NT2/D1 (cell line): ENCODE data around the gene SH3PXD2A.
"Not testable (repeated sequence)": the region's sequence is repeated elsewhere in the genome, so short reads cannot be mapped to it uniquely, and the experiment has no call there.

Source experiments
- DNase-seq: peaks from one replicate; pipeline ENCODE4 v3.0.0-alpha.2; 2011; ENCODE audit warnings: low read depth, low spot score
- H3K27me3 ChIP-seq: 2 replicates; pipeline ENCODE4 v1.6.0; 2011; ENCODE audit warnings: mild to moderate bottlenecking; ENCODE audit not compliant: insufficient read length, insufficient read depth
- H3K36me3 ChIP-seq: 2 replicates; pipeline ENCODE4 v1.6.1; 2011; ENCODE audit warnings: mild to moderate bottlenecking, low read length, mixed read lengths; ENCODE audit not compliant: insufficient read depth, insufficient read length
- H3K4me1 ChIP-seq: 2 replicates; pipeline ENCODE4 v1.5.1; 2011; ENCODE audit not compliant: insufficient read depth, insufficient read length
- H3K4me3 ChIP-seq: 2 replicates; pipeline ENCODE4 v1.5.1; 2011; ENCODE audit warnings: low read depth; ENCODE audit not compliant: insufficient read length
- H3K9ac ChIP-seq: 2 replicates; pipeline ENCODE4 v1.6.0; 2011; ENCODE audit warnings: low read depth; ENCODE audit not compliant: insufficient read length
- H3K9me3 ChIP-seq: 2 replicates; pipeline ENCODE4 v1.5.1; 2011; ENCODE audit warnings: mild to moderate bottlenecking, low read length; ENCODE audit not compliant: insufficient read depth
- SUZ12 ChIP-seq: IDR thresholded peaks from 2 replicates; pipeline ENCODE4 v1.6.1; 2011; ENCODE audit not compliant: insufficient read length, insufficient read depth; ENCODE audit errors: extremely low read depth
- YY1 ChIP-seq: IDR thresholded peaks from 2 replicates; pipeline ENCODE4 v1.6.1; 2011; ENCODE audit not compliant: insufficient read length, insufficient read depth
- ZNF274 ChIP-seq: IDR thresholded peaks from 2 replicates; pipeline ENCODE4 v1.6.1; 2011; ENCODE audit warnings: mild to moderate bottlenecking, low read depth, low read length

Gene SH3PXD2A

GRCh38 chr10:103668351-103669242 is 186.8 kb downstream of the SH3PXD2A start:
- DNase-seq, result no peak
- H3K4me3 ChIP-seq, result no peak overlapping the region
- TF ChIP-seq SUZ12, result no peak
- TF ChIP-seq ZNF274, result no peak
- TF ChIP-seq YY1, result no peak

GRCh38 chr10:103667356-103667755 is 188.0 kb downstream of the SH3PXD2A start:
- Histone ChIP-seq H3K27me3 (no peaks in the 10 kb centered on the region), H3K4me1 (peaks cover 22% of the 10 kb centered on the region), H3K9me3 (no peaks in the 10 kb centered on the region), H3K9ac (peak overlapping the region; percentile 38), H3K36me3 (peaks cover 3% of the 10 kb centered on the region), H3K4me3 (no peak overlapping the region)
- no peak for DNase-seq
- TF ChIP-seq YY1, result no peak
- TF ChIP-seq ZNF274, result no peak
- no peak for TF ChIP-seq SUZ12

More at GRCh38 chr10:103668351-103669242, 186.8 kb downstream of the SH3PXD2A start:
- Histone ChIP-seq H3K36me3 (peaks cover 3% of the 10 kb centered on the region), H3K4me1 (peaks cover 22% of the 10 kb centered on the region), H3K9ac (peak overlapping the region; percentile 27), H3K27me3 (no peaks in the 10 kb centered on the region), H3K9me3 (no peaks in the 10 kb centered on the region)

GRCh38 chr10:103666762-103667150 is 188.6 kb downstream of the SH3PXD2A start:
- Histone ChIP-seq H3K27me3 (no peaks in the 10 kb centered on the region), H3K9ac (no peak overlapping the region), H3K9me3 (no peaks in the 10 kb centered on the region), H3K4me1 (peaks cover 24% of the 10 kb centered on the region), H3K4me3 (no peak overlapping the region), H3K36me3 (peaks cover 3% of the 10 kb centered on the region)
- TF ChIP-seq YY1, result no peak
- TF ChIP-seq ZNF274, result no peak
- no peak for TF ChIP-seq SUZ12
- no peak for DNase-seq

- H3K4me1 ChIP-seq, result peaks cover 24% of the 10 kb centered on the region
- H3K27me3 ChIP-seq, result no peaks in the 10 kb centered on the region
- H3K36me3 ChIP-seq, result peaks cover 3% of the 10 kb centered on the region
- TF ChIP-seq ZNF274 (no peak), SUZ12 (no peak), YY1 (no peak)
- no peaks in the 10 kb centered on the region for H3K9me3 ChIP-seq
- no peak for DNase-seq
- no peak overlapping the region for H3K4me3 ChIP-seq
- no peak overlapping the region for H3K9ac ChIP-seq
These were observed 189.2 kb downstream of the SH3PXD2A start for GRCh38 chr10:103666087-103666761.

GRCh38 chr10:103665162-103665889 is 190.1 kb downstream of the SH3PXD2A start:
- no peaks in the 10 kb centered on the region for H3K9me3 ChIP-seq
- H3K4me3 ChIP-seq, result no peak overlapping the region
- no peaks in the 10 kb centered on the region for H3K27me3 ChIP-seq
- peaks cover 4% of the 10 kb centered on the region for H3K36me3 ChIP-seq
- no peak overlapping the region for H3K9ac ChIP-seq
- TF ChIP-seq SUZ12, result no peak
- no peak for TF ChIP-seq YY1
- TF ChIP-seq ZNF274, result no peak
- H3K4me1 ChIP-seq, result peaks cover 25% of the 10 kb centered on the region
- DNase-seq, result no peak

GRCh38 chr10:103663802-103664201 is 191.6 kb downstream of the SH3PXD2A start:
- H3K4me1 ChIP-seq, result peaks cover 24% of the 10 kb centered on the region
- no peak overlapping the region for H3K9ac ChIP-seq
- no peak for DNase-seq
- no peaks in the 10 kb centered on the region for H3K27me3 ChIP-seq
- H3K4me3 ChIP-seq, result no peak overlapping the region
- peaks cover 17% of the 10 kb centered on the region for H3K36me3 ChIP-seq
- TF ChIP-seq YY1, result no peak
- TF ChIP-seq SUZ12, result no peak
- no peak for TF ChIP-seq ZNF274
- no peaks in the 10 kb centered on the region for H3K9me3 ChIP-seq

GRCh38 chr10:103663236-103663635 is 192.1 kb downstream of the SH3PXD2A start:
- H3K4me1 ChIP-seq, result peaks cover 20% of the 10 kb centered on the region
- DNase-seq, result no peak
- H3K4me3 ChIP-seq, result no peak overlapping the region
- no peaks in the 10 kb centered on the region for H3K27me3 ChIP-seq
- peaks cover 23% of the 10 kb centered on the region for H3K36me3 ChIP-seq
- no peak for TF ChIP-seq YY1
- no peak for TF ChIP-seq SUZ12
- TF ChIP-seq ZNF274, result no peak
- H3K9me3 ChIP-seq, result no peaks in the 10 kb centered on the region
- H3K9ac ChIP-seq, result no peak overlapping the region

GRCh38 chr10:103662704-103663103 is 192.7 kb downstream of the SH3PXD2A start:
- H3K4me1 ChIP-seq, result peaks cover 15% of the 10 kb centered on the region
- DNase-seq, H3K27me3 ChIP-seq, H3K9ac ChIP-seq, H3K9me3 ChIP-seq, H3K4me3 ChIP-seq: not testable (repeated sequence)
- H3K36me3 ChIP-seq, result peaks cover 28% of the 10 kb centered on the region
